Measurements from ENCODE around the gene RIN3. TPM values are rescaled to one million over a fixed set of nuclear protein-coding genes. Genes with fewer than 3 reads are reported as not detected.

The RIN3 gene
- total and polyA plus RNA-seq, 10 donors, result 17.2 to 117 (median 75.7) TPM

- intact Hi-C loops (cut with DNase I; ENCODE audit: low total_unique reads), result no loop called here
- peak overlapping the region in 5 of 8 donors; percentile 23 to 86 (median 56) for H3K27ac ChIP-seq
- 51 to 81% (median 56%) methylated on average over 4 of the region's 4 CpGs for WGBS, 5 donors
- H3K9me3 ChIP-seq, result no peaks in the 10 kb centered on the region
- H3K4me1 ChIP-seq, result peaks cover 0 to 76% (median 40%) of the 10 kb centered on the region in 6 donors
- H3K27me3 ChIP-seq (replicated peaks in 1 of 7), result no peaks in the 10 kb centered on the region
- no peak for DNase-seq
- H3K36me3 ChIP-seq, result peaks cover 0 to 4% (median 0%) of the 10 kb centered on the region in 6 donors
- no peak overlapping the region for H3K4me3 ChIP-seq
- TF ChIP-seq POLR2AphosphoS5 (IDR thresholded peaks at IDR 0.05), result no peak
- no peak for TF ChIP-seq POLR2A (IDR thresholded peaks at IDR 0.05)
- TF ChIP-seq, protein P1, sequence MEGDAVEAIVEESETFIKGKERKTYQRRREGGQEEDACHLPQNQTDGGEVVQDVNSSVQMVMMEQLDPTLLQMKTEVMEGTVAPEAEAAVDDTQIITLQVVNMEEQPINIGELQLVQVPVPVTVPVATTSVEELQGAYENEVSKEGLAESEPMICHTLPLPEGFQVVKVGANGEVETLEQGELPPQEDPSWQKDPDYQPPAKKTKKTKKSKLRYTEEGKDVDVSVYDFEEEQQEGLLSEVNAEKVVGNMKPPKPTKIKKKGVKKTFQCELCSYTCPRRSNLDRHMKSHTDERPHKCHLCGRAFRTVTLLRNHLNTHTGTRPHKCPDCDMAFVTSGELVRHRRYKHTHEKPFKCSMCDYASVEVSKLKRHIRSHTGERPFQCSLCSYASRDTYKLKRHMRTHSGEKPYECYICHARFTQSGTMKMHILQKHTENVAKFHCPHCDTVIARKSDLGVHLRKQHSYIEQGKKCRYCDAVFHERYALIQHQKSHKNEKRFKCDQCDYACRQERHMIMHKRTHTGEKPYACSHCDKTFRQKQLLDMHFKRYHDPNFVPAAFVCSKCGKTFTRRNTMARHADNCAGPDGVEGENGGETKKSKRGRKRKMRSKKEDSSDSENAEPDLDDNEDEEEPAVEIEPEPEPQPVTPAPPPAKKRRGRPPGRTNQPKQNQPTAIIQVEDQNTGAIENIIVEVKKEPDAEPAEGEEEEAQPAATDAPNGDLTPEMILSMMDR (IDR thresholded peaks at IDR 0.05 in 8 of 11, conservative IDR thresholded peaks at IDR 0.05 in 3 of 11), result no peak
Observed at GRCh38 chr14:92494512-92494911, 19.1 kb upstream of the RIN3 start.

GRCh38 chr14:92495027-92495426, 18.6 kb upstream of the RIN3 start:
- 24 to 44% (median 37%) methylated on average over 6 of the region's 6 CpGs for WGBS, 5 donors
- intact Hi-C loops (cut with DNase I; ENCODE audit: low total_unique reads), result no loop called here
- Histone ChIP-seq H3K4me1 (peaks cover 0 to 71% (median 37%) of the 10 kb centered on the region in 6 donors), H3K9me3 (no peaks in the 10 kb centered on the region), H3K4me3 (no peak overlapping the region), H3K36me3 (peaks cover 0 to 4% (median 0%) of the 10 kb centered on the region in 6 donors), H3K27ac (peak overlapping the region in 6 of 8 donors; percentile 21 to 86 (median 48)), H3K27me3 (replicated peaks in 1 of 7) (no peaks in the 10 kb centered on the region)
- peak; percentile 68 for DNase-seq
- TF ChIP-seq, protein P1 (IDR thresholded peaks at IDR 0.05 in 8 of 11, conservative IDR thresholded peaks at IDR 0.05 in 3 of 11), result peak in 2 of 11 experiments; percentile 14 to 20
- TF ChIP-seq POLR2A (IDR thresholded peaks at IDR 0.05), result no peak

- 57 to 71% (median 61%) methylated on average over 6 of the region's 6 CpGs for whole genome bisulfite sequencing, 5 donors
Observed at GRCh38 chr14:92496191-92496857, 17.3 kb upstream of the RIN3 start.

DNA sequence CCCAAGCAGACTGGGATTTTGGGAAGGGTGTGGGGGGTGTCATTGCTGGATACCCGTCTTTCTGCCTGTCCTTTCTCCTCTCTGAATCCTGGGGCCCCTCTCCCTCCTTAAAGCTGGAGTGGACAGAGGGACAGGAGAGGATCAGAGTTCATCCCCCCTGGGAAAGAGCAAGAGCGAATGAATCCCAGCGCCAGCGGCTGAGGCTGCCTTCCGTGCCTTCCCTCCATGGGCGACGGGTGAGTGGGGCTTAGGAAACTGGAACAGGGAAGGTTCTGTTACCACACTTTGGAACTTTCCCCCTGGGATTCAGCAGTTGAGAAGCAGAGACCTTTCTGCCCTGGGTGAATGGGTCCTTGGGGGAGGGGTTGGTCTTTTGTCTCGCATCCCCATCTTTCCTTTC, 16.2 kb upstream of the RIN3 start:
- peaks cover 0 to 4% (median 0%) of the 10 kb centered on the region in 6 donors for H3K36me3 ChIP-seq
- WGBS, 5 donors, result 92 to 96% (median 92%) methylated on average over 8 of the region's 8 CpGs
- peaks cover 0 to 47% (median 28%) of the 10 kb centered on the region in 6 donors for H3K4me1 ChIP-seq
- H3K27ac ChIP-seq, result no peak overlapping the region
- intact Hi-C loops (cut with DNase I; ENCODE audit: low total_unique reads), result no loop called here
- no peaks in the 10 kb centered on the region for H3K27me3 ChIP-seq (replicated peaks in 1 of 7)
- TF ChIP-seq POLR2AphosphoS5 (IDR thresholded peaks at IDR 0.05), result no peak
- TF ChIP-seq POLR2A (IDR thresholded peaks at IDR 0.05), result no peak
- TF ChIP-seq, protein P1 (IDR thresholded peaks at IDR 0.05 in 8 of 11, conservative IDR thresholded peaks at IDR 0.05 in 3 of 11), result no peak
- H3K4me3 ChIP-seq, result no peak overlapping the region
- DNase-seq, result peak; percentile 36
- no peaks in the 10 kb centered on the region for H3K9me3 ChIP-seq

More at GRCh38 chr14:92496191-92496857, 17.3 kb upstream of the RIN3 start:
- no peak for TF ChIP-seq POLR2A (IDR thresholded peaks at IDR 0.05)
- TF ChIP-seq, protein P1 (IDR thresholded peaks at IDR 0.05 in 8 of 11, conservative IDR thresholded peaks at IDR 0.05 in 3 of 11), result no peak
- peaks cover 0 to 4% (median 0%) of the 10 kb centered on the region in 6 donors for H3K36me3 ChIP-seq
- H3K4me1 ChIP-seq, result peaks cover 0 to 58% (median 32%) of the 10 kb centered on the region in 6 donors
- no peak for DNase-seq
- no peaks in the 10 kb centered on the region for H3K27me3 ChIP-seq (replicated peaks in 1 of 7)
- H3K9me3 ChIP-seq, result no peaks in the 10 kb centered on the region
- no peak overlapping the region for H3K27ac ChIP-seq
- intact Hi-C loops (cut with DNase I; ENCODE audit: low total_unique reads), result no loop called here
- H3K4me3 ChIP-seq, result no peak overlapping the region

All from spleen (tissue), 11 donors.